HCT116 (cell line): ENCODE data around the gene LHX3. TPM values are rescaled to one million over a fixed set of nuclear protein-coding genes. Genes with fewer than 3 reads are reported as not detected.

Source experiments
- ATAC-seq: fragments of 200-7000 bp; cut with Tn5 transposase; 2 replicates; pipeline ENCODE4 v1.9.1; 2020; ENCODE audit warnings: mild to moderate bottlenecking, moderate library complexity
- BruUV-seq: library from RNA; stranded (reverse); fragments of 400-500 nt; replicated peaks from 2 replicates; lab custom pipeline; 2021; lab: Mats Ljungman, UMichigan
- CTCF ChIA-PET: fragments of 300-600 bp; sonication (Branson Sonifier 250); formaldehyde crosslinking; loops from one replicate; lab custom pipeline; 2021; ENCODE audit warnings: antibody characterized with exemption; lab: Charles Lee
- POLR2A ChIA-PET: fragments of 300-600, 350-600 bp; sonication (Branson Sonifier 250); formaldehyde crosslinking; loops from one replicate; lab custom pipeline; 2021; ENCODE audit warnings: antibody characterized with exemption; lab: Charles Lee
- RAD21 ChIA-PET, 2 experiments: fragments of 300-600 bp; sonication (Branson Sonifier 250); formaldehyde crosslinking; loops; one replicate each; lab custom pipeline; 2023; ENCODE audit warnings: low total read pairs in 2 of 2; ENCODE audit not compliant: uncharacterized antibody in 2 of 2, unreplicated experiment in 2 of 2, low non-redundant PET in 1 of 2; lab: Charles Lee
- DNase-seq: peaks from one replicate; pipeline ENCODE4 v3.0.0-alpha.2; 2010; ENCODE audit warnings: low read depth, low spot score
- H2AFZ ChIP-seq: fragments of 200-600 bp; shearing (Covaris generic), sonication (generic); 2 replicates; pipeline ENCODE4 v1.6.1; 2017; ENCODE audit warnings: low read depth, mixed run types, mixed read lengths, antibody characterized with exemption, low read length; ENCODE audit not compliant: poor library complexity, severe bottlenecking
- H3K27ac ChIP-seq: 2 replicates; pipeline ENCODE4 v1.5.1; 2012; ENCODE audit warnings: low read depth, low read length
- H3K27me3 ChIP-seq: fragments of 200-600 bp; sonication (generic); 2 replicates; pipeline ENCODE4 v1.6.1; 2016; ENCODE audit warnings: mixed run types, low read length, mixed read lengths; ENCODE audit not compliant: insufficient read depth
- H3K36me3 ChIP-seq, 2 experiments: fragments of 200-500 bp in 1 of 2; fragments of 200-600 bp in 1 of 2; sonication (Bioruptor generic) in 1 of 2; sonication (generic) in 1 of 2; 2 replicates each; pipeline versions ENCODE4 v1.5.1 to v1.6.1; 2014 to 2016; ENCODE audit warnings: low read length in 2 of 2, inconsistent platforms in 1 of 2, mixed read lengths in 1 of 2, mixed run types in 1 of 2; ENCODE audit not compliant: insufficient read depth in 2 of 2, control insufficient read depth in 1 of 2
- H3K4me1 ChIP-seq, 2 experiments: fragments of 200-600 bp in 1 of 2; sonication (generic) in 1 of 2; 2 replicates each; pipeline versions ENCODE4 v1.5.1 to v1.6.1; 2012 to 2017; ENCODE audit warnings: low read length in 2 of 2, inconsistent platforms in 1 of 2, mild to moderate bottlenecking in 1 of 2, mixed read lengths in 1 of 2, mixed run types in 1 of 2, moderate library complexity in 1 of 2; ENCODE audit not compliant: insufficient read depth in 2 of 2, control insufficient read depth in 1 of 2
- H3K4me2 ChIP-seq: fragments of 200-600 bp; sonication (generic); 2 replicates; pipeline ENCODE4 v1.6.1; 2017; ENCODE audit warnings: mixed run types, low read length, mixed read lengths
- H3K4me3 ChIP-seq, 2 experiments: fragments of 200-600 bp in 1 of 2; sonication (generic) in 1 of 2; replicated peaks in 1 of 2; 2 replicates each; pipeline ENCODE4 v1.5.1; 2011 to 2016; ENCODE audit warnings: low read length in 2 of 2, control low read depth in 1 of 2, low read depth in 1 of 2, mild to moderate bottlenecking in 1 of 2, mixed read lengths in 1 of 2, mixed run types in 1 of 2
- H3K79me2 ChIP-seq: fragments of 200-600 bp; sonication (generic); 2 replicates; pipeline ENCODE4 v1.6.1; 2017; ENCODE audit warnings: mild to moderate bottlenecking, mixed run types, low read length, moderate library complexity, mixed read lengths; ENCODE audit not compliant: insufficient read depth
- H3K9ac ChIP-seq: fragments of 200-600 bp; sonication (generic); 2 replicates; pipeline ENCODE4 v1.6.1; 2016; ENCODE audit warnings: low read length, mixed read lengths
- H3K9me2 ChIP-seq: fragments of 200-600 bp; sonication (generic), shearing (Covaris generic); 2 replicates; pipeline ENCODE4 v1.6.1; 2017; ENCODE audit warnings: mixed run types, mild to moderate bottlenecking, moderate library complexity; ENCODE audit not compliant: insufficient read depth
- H3K9me3 ChIP-seq, 2 experiments: fragments of 200-500 bp in 1 of 2; fragments of 200-600 bp in 1 of 2; sonication (Bioruptor generic) in 1 of 2; sonication (generic) in 1 of 2; 2 replicates each; pipeline ENCODE4 v1.6.1; 2014 to 2017; ENCODE audit warnings: low read length in 2 of 2, mixed read lengths in 2 of 2, inconsistent platforms in 1 of 2, low read depth in 1 of 2, mild to moderate bottlenecking in 1 of 2, mixed run types in 1 of 2, moderate library complexity in 1 of 2; ENCODE audit not compliant: control insufficient read depth in 1 of 2, insufficient read depth in 1 of 2
- H4K20me1 ChIP-seq: fragments of 200-600 bp; sonication (generic), shearing (Covaris generic); 2 replicates; pipeline ENCODE4 v1.6.1; 2017; ENCODE audit warnings: mixed run types, mild to moderate bottlenecking, moderate library complexity; ENCODE audit not compliant: insufficient read depth
- CEBPB ChIP-seq: IDR thresholded peaks from 2 replicates; pipeline ENCODE4 v1.6.1; 2012; ENCODE audit warnings: low read depth
- EZH2 ChIP-seq: fragments of 200-600 bp; sonication (generic); IDR thresholded peaks from 2 replicates; pipeline ENCODE4 v1.6.1; 2017; ENCODE audit warnings: antibody characterized with exemption, mixed run types
- TCF7L2 ChIP-seq: IDR thresholded peaks from 2 replicates; pipeline ENCODE4 v1.7.0; 2011; ENCODE audit warnings: borderline replicate concordance, inconsistent platforms; ENCODE audit not compliant: insufficient read depth, insufficient read length; ENCODE audit errors: extremely low read depth
- YY1 ChIP-seq: IDR thresholded peaks from 2 replicates; pipeline ENCODE4 v1.6.1; 2011; ENCODE audit warnings: low read length, low read depth, moderate library complexity, mild to moderate bottlenecking; ENCODE audit not compliant: insufficient replicate concordance; ENCODE audit errors: extremely low read depth
- ZBTB33 ChIP-seq: IDR thresholded peaks from 2 replicates; pipeline ENCODE4 v1.6.1; 2011; ENCODE audit warnings: mild to moderate bottlenecking, low read length, moderate library complexity; ENCODE audit not compliant: insufficient replicate concordance; ENCODE audit errors: extremely low read depth
- ZNF274 ChIP-seq: fragments of 200-500 bp; sonication (Bioruptor generic); IDR thresholded peaks from 2 replicates; pipeline ENCODE4 v1.6.1; 2014; ENCODE audit warnings: mild to moderate bottlenecking, low read depth, low read length, inconsistent platforms
- intact Hi-C: fragments of 100-400 bp; cut with micrococcal nuclease; formaldehyde crosslinking; loops from 2 replicates; pipeline ENCODE4 v1.10.0; 2022
- total RNA-seq: library from RNA; stranded (reverse); gene quantifications from one replicate; pipeline ENCODE4 v1.2.1, GENCODE V29; 2021; ENCODE audit not compliant: unreplicated experiment

LHX3 gene
- total RNA-seq, 1 experiment from 2014 or later, result not detected

GRCh38 chr9:136163248-136163850, 41.6 kb downstream of the LHX3 start:
- intact Hi-C loops, result no loop called here
- H3K4me1 ChIP-seq, result peaks cover 4 to 7% of the 10 kb centered on the region in 2 experiments; a peak in 3 of 4 replicates
- CTCF ChIA-PET, result no interaction called here
- RAD21 ChIA-PET, result no interaction called here
- H2AFZ ChIP-seq, result no peak overlapping the region
- H3K27me3 ChIP-seq, result no peaks in the 10 kb centered on the region
- no TSS peak for BruUV-seq
- H3K9me3 ChIP-seq, result no peaks in the 10 kb centered on the region
- DNase-seq, result no peak
- no peaks in the 10 kb centered on the region for H4K20me1 ChIP-seq
- no peaks in the 10 kb centered on the region for H3K79me2 ChIP-seq
- TF ChIP-seq ZBTB33 (no peak), TCF7L2 (no peak)
- ATAC-seq, result no peak
- no peak overlapping the region for H3K4me2 ChIP-seq
- POLR2A ChIA-PET, result no interaction called here
- no peaks in the 10 kb centered on the region for H3K9me2 ChIP-seq
- H3K27ac ChIP-seq, result no peak overlapping the region
- H3K36me3 ChIP-seq, result no peaks in the 10 kb centered on the region
- H3K4me3 ChIP-seq, result no peak overlapping the region
- no peak overlapping the region for H3K9ac ChIP-seq

- ChIA-PET POLR2A (no interaction called here), RAD21 (no interaction called here), CTCF (no interaction called here)
- H3K4me1 ChIP-seq, result peaks cover 4 to 7% of the 10 kb centered on the region in 2 experiments; a peak in 3 of 4 replicates
- intact Hi-C loops, result no loop called here
- H3K36me3 ChIP-seq, result no peaks in the 10 kb centered on the region
- no peaks in the 10 kb centered on the region for H3K9me2 ChIP-seq
- H3K27ac ChIP-seq, result no peak overlapping the region
- no peak overlapping the region for H2AFZ ChIP-seq
- H4K20me1 ChIP-seq, result no peaks in the 10 kb centered on the region
- no peak overlapping the region for H3K4me3 ChIP-seq
- no peak overlapping the region for H3K4me2 ChIP-seq
- H3K9me3 ChIP-seq, result no peaks in the 10 kb centered on the region
- ATAC-seq, result no peak
- no TSS peak for BruUV-seq
- H3K9ac ChIP-seq, result no peak overlapping the region
- no peaks in the 10 kb centered on the region for H3K79me2 ChIP-seq
- TF ChIP-seq CEBPB, result no peak
- TF ChIP-seq ZNF274, result no peak
- TF ChIP-seq YY1, result no peak
- no peak for TF ChIP-seq TCF7L2
- no peak for TF ChIP-seq EZH2
- no peak for DNase-seq
- H3K27me3 ChIP-seq, result no peaks in the 10 kb centered on the region
Measured at GRCh38 chr9:136160995-136161610, 43.8 kb downstream of the LHX3 start.
